Measurements from ENCODE around the gene GALNT12. TPM values are rescaled to one million over a fixed set of nuclear protein-coding genes. Genes with fewer than 3 reads are reported as not detected.

GALNT12 gene
- total RNA-seq, 1 experiment from 2014 or later, result 2.2 TPM

Other genes with a start within 250 kb of the GALNT12 start
- gene GABBR2, start 98.7 kb upstream of the GALNT12 start, total RNA-seq (2014; rRNA removed), result not detected in 2 replicates
- gene ANKS6, start 11.1 kb upstream of the GALNT12 start, total RNA-seq (2014; rRNA removed), result 17.0 and 22.2 TPM in 2 replicates
- gene COL15A1, start 136.2 kb downstream of the GALNT12 start, total RNA-seq (2014; rRNA removed), result 3.4 and 5.3 TPM in 2 replicates

Data from LHCN-M2 (cell line).